Measurements from ENCODE around the gene IQSEC2. TPM values are rescaled to one million over a fixed set of nuclear protein-coding genes. Genes with fewer than 3 reads are reported as not detected.

IQSEC2 gene
- total and polyA plus RNA-seq, 9 of the 15 experiments (the other 6 are each of a cell fraction or from before 2014, with no cell fraction given), result 2.7 to 41.8 (median 20.1) TPM

DNA sequence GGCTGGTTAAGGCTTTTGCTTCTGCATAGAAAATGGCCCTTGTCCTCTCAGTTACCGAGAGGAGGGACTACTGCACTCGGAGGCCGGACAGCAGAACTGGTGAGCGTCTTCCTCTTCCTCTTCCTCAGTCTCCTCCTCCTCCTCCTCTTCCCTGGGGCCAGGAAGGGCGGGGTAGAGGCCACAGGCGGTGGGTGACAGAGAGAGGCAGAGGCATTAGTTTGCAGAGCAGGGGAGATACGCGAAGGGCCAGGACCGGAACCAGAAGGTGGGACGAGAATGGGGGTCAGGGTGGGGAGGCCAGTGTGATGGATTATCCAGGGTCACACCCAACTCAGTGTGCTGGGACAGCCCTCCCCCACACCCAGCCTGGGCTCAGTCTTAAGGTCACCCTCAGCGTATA lies 14.5 kb downstream of the IQSEC2 start (continued):
- TF ChIP-seq, protein P1, sequence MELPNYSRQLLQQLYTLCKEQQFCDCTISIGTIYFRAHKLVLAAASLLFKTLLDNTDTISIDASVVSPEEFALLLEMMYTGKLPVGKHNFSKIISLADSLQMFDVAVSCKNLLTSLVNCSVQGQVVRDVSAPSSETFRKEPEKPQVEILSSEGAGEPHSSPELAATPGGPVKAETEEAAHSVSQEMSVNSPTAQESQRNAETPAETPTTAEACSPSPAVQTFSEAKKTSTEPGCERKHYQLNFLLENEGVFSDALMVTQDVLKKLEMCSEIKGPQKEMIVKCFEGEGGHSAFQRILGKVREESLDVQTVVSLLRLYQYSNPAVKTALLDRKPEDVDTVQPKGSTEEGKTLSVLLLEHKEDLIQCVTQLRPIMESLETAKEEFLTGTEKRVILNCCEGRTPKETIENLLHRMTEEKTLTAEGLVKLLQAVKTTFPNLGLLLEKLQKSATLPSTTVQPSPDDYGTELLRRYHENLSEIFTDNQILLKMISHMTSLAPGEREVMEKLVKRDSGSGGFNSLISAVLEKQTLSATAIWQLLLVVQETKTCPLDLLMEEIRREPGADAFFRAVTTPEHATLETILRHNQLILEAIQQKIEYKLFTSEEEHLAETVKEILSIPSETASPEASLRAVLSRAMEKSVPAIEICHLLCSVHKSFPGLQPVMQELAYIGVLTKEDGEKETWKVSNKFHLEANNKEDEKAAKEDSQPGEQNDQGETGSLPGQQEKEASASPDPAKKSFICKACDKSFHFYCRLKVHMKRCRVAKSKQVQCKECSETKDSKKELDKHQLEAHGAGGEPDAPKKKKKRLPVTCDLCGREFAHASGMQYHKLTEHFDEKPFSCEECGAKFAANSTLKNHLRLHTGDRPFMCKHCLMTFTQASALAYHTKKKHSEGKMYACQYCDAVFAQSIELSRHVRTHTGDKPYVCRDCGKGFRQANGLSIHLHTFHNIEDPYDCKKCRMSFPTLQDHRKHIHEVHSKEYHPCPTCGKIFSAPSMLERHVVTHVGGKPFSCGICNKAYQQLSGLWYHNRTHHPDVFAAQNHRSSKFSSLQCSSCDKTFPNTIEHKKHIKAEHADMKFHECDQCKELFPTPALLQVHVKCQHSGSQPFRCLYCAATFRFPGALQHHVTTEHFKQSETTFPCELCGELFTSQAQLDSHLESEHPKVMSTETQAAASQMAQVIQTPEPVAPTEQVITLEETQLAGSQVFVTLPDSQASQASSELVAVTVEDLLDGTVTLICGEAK (IDR thresholded peaks at IDR 0.05), result 0 out of 2 replicates have a peak, but pooled peaks have one; percentile 17
- TF ChIP-seq, protein P1 (CRISPR knock-in tag; IDR thresholded peaks at IDR 0.05), result no peak
- TF ChIP-seq, protein P2, sequence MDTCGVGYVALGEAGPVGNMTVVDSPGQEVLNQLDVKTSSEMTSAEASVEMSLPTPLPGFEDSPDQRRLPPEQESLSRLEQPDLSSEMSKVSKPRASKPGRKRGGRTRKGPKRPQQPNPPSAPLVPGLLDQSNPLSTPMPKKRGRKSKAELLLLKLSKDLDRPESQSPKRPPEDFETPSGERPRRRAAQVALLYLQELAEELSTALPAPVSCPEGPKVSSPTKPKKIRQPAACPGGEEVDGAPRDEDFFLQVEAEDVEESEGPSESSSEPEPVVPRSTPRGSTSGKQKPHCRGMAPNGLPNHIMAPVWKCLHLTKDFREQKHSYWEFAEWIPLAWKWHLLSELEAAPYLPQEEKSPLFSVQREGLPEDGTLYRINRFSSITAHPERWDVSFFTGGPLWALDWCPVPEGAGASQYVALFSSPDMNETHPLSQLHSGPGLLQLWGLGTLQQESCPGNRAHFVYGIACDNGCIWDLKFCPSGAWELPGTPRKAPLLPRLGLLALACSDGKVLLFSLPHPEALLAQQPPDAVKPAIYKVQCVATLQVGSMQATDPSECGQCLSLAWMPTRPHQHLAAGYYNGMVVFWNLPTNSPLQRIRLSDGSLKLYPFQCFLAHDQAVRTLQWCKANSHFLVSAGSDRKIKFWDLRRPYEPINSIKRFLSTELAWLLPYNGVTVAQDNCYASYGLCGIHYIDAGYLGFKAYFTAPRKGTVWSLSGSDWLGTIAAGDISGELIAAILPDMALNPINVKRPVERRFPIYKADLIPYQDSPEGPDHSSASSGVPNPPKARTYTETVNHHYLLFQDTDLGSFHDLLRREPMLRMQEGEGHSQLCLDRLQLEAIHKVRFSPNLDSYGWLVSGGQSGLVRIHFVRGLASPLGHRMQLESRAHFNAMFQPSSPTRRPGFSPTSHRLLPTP (IDR thresholded peaks at IDR 0.05; ENCODE audit: borderline replicate concordance, extremely low read depth, insufficient read length), result no peak
- TF ChIP-seq SPI1 (IDR thresholded peaks at IDR 0.05; ENCODE audit: borderline replicate concordance, low read depth, low read length) (peak; percentile 71; the same call in 1 of the 2 replicates), ZNF124 (CRISPR knock-in tag; IDR thresholded peaks at IDR 0.05) (no peak), MEIS2 (IDR thresholded peaks at IDR 0.05; ENCODE audit: partially characterized antibody) (peak; percentile 57), CBFA2T2 (conservative IDR thresholded peaks at IDR 0.05) (0 out of 2 replicates have a peak, but pooled peaks have one; percentile 14), RAD51 (IDR thresholded peaks at IDR 0.05; ENCODE audit: borderline replicate concordance, low read depth) (no peak), HMG20B (CRISPR knock-in tag; IDR thresholded peaks at IDR 0.05) (no peak)
- TF ChIP-seq, protein P3, sequence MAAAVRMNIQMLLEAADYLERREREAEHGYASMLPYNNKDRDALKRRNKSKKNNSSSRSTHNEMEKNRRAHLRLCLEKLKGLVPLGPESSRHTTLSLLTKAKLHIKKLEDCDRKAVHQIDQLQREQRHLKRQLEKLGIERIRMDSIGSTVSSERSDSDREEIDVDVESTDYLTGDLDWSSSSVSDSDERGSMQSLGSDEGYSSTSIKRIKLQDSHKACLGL (CRISPR knock-in tag; IDR thresholded peaks at IDR 0.05; ENCODE audit: borderline replicate concordance, poor library complexity, severe bottlenecking), result no peak
- TF ChIP-seq, protein P4, sequence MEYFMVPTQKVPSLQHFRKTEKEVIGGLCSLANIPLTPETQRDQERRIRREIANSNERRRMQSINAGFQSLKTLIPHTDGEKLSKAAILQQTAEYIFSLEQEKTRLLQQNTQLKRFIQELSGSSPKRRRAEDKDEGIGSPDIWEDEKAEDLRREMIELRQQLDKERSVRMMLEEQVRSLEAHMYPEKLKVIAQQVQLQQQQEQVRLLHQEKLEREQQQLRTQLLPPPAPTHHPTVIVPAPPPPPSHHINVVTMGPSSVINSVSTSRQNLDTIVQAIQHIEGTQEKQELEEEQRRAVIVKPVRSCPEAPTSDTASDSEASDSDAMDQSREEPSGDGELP (CRISPR knock-in tag; IDR thresholded peaks at IDR 0.05; ENCODE audit: borderline replicate concordance), result peak; percentile 23; the same call in 1 of the 2 replicates
- TF ChIP-seq, protein P5, sequence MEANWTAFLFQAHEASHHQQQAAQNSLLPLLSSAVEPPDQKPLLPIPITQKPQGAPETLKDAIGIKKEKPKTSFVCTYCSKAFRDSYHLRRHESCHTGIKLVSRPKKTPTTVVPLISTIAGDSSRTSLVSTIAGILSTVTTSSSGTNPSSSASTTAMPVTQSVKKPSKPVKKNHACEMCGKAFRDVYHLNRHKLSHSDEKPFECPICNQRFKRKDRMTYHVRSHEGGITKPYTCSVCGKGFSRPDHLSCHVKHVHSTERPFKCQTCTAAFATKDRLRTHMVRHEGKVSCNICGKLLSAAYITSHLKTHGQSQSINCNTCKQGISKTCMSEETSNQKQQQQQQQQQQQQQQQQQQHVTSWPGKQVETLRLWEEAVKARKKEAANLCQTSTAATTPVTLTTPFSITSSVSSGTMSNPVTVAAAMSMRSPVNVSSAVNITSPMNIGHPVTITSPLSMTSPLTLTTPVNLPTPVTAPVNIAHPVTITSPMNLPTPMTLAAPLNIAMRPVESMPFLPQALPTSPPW (CRISPR knock-in tag; IDR thresholded peaks at IDR 0.05), result peak; percentile 37; the same call in 1 of the 2 replicates

Data from K562 (cell line).